Pancreas (tissue), 10 donors: ENCODE results near the gene ALX4. TPM values are rescaled to one million over a fixed set of nuclear protein-coding genes. Genes with fewer than 3 reads are reported as not detected.
A peak's percentile ranks its signal among the peaks of the same experiment; 100 is the strongest.

Experiments
- ATAC-seq, 4 donors: fragments of 200-7000 bp; cut with Tn5 transposase; one replicate each; pipeline versions ENCODE4 v1.8.0 to v1.9.1; 2020; ENCODE audit warnings: mild to moderate bottlenecking in 4 of 4, moderate library complexity in 4 of 4
- DNase-seq, 6 donors: peaks; one replicate each; pipeline ENCODE4 v3.0.0-alpha.2; 2020
- FAIRE-seq: peaks from 2 replicates; lab custom pipeline; 2012; peaks lifted over from hg19 to GRCh38; lab: Jason Lieb, UNC
- H3K27ac ChIP-seq, 4 donors: fragments of 200-600 bp; sonication (generic); 1 replicate in 3 of 4; 2 replicates in 1 of 4; pipeline versions ENCODE4 v1.5.0 to v1.8.0; 2020
- H3K27me3 ChIP-seq, 4 donors: fragments of 200-600 bp; one replicate each; pipeline ENCODE4 v1.8.0; 2021
- H3K36me3 ChIP-seq, 3 donors: fragments of 200-600 bp; sonication (generic) in 1 of 3; one replicate each; pipeline versions ENCODE4 v1.5.0 to v1.8.0; 2020 to 2021
- H3K4me1 ChIP-seq, 3 donors: fragments of 200-600 bp; one replicate each; pipeline ENCODE4 v1.8.0; 2021
- H3K4me3 ChIP-seq, 4 donors: fragments of 200-600 bp; sonication (generic) in 2 of 4; one replicate each; pipeline versions ENCODE4 v1.5.0 to v1.8.0; 2020 to 2021
- H3K9me3 ChIP-seq, 4 donors: fragments of 200-600 bp; one replicate each; pipeline ENCODE4 v1.8.0; 2021
- WGBS, 2 donors: extraction: QIAGEN DNeasy Blood & Tissue Kit; methylation state at CpG; one replicate each; pipeline ENCODE4 v1.1.7; 2013; 5-methylcytosine and 5-hydroxymethylcytosine counted together
- intact Hi-C, 3 donors: fragments of 100-400 bp; cut with DNase I; formaldehyde crosslinking; loops; one replicate each; pipeline versions ENCODE4 v1.11.1 to v1.14.2; 2022
- polyA plus RNA-seq, 2 donors: library from polyadenylated mRNA; stranded (reverse); fragments of 200-250 nt; gene quantifications; one replicate each; pipeline ENCODE4 v1.2.3, GENCODE V29; 2013
- total RNA-seq, 6 donors: library from RNA; stranded (reverse); fragmentation: NEBNext Ultra II Directional in 4 of 6; extraction: Animal tissue kit (Norgen Biotek cat#: 25700) in 4 of 6; gene quantifications; one replicate each; pipeline versions ENCODE4 v1.2.1 to v1.2.4, GENCODE V29; 2021 to 2023
- TF ChIP-seq, protein P1 (sequence below), 4 donors: fragments of 200-600 bp; sonication (generic) in 3 of 4; IDR thresholded peaks; one replicate each; pipeline versions ENCODE4 v1.5.0 to v1.8.0; 2021; ENCODE audit warnings: antibody characterized with exemption in 4 of 4
- donor health status: healthy with polysubstance abuse.
- donor health status: DM: no; HTN: no; CAD: no; lungs with moderate emphysema.
- donor health status: DM: no; HTN: no; CAD: no.
- donor health status: control.
- donor health status: control.
- donor health status: Bipolar disorder and iron deficiency.
- donor health status: DM: yes; HTN: yes; CAD: no.
- donor health status: DM: no; HTN: no; CAD: no.
- donor health status: DM: no; HTN: no; CAD: no.
- donor health status: DM: yes; HTN: yes; CAD: no.

Gene ALX4
- total and polyA plus RNA-seq, 8 donors, result 0.02 to 0.04 (median 0.03) TPM; not detected in 5

DNA sequence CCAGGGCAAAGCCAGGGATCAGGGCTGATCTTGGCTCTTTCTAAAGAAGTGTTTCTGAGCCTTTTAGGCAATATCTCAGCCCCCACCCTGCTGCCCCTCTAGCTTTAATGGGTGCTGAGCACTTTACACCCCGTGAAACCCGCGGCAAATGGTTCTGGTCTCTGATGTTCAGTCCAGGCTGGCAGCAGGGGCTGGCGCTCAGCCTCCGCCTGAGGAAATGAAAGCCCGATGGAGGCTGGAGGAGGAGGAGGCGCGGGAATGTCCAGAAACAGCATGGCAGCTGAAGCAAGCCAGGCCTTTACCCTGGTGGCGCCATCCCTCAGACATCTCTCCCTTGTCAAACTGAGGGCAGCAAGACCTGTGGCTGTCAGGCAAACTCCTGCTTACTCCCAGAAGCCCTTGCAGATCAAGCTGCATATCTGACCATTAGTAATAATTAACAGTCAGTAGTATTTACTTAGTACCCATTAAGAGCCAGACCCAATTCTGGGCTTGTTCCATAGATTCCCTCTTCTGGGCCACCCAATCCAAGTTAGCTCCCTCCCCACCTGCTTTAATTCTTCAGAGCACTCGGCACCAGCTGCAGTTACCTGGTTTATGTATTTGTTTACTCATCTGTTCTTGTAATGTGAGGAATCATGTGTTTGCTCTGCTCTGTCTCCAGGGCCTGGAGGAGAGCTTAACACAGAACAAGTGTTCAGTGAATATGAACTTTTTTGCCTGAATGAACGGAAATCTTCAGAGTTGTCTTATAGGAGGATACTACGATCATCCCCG, 15.0 kb upstream of the ALX4 start:
- 34 to 41% methylated on average over 13 of the region's 13 CpGs for WGBS, 2 donors
- peak; percentile 13 to 72 (median 55) for ATAC-seq
- intact Hi-C loops, result no loop called here
- peaks cover 0 to 15% (median 2%) of the 10 kb centered on the region in 4 donors for H3K27me3 ChIP-seq
- no peaks in the 10 kb centered on the region for H3K36me3 ChIP-seq
- no peak overlapping the region for H3K27ac ChIP-seq
- H3K4me3 ChIP-seq, result no peak overlapping the region
- no peak for FAIRE-seq
- peaks cover 0 to 8% (median 7%) of the 10 kb centered on the region in 3 donors for H3K4me1 ChIP-seq
- DNase-seq, result peak in 1 of 6 donors; percentile 49
- H3K9me3 ChIP-seq, result no peaks in the 10 kb centered on the region
- TF ChIP-seq, protein P1, sequence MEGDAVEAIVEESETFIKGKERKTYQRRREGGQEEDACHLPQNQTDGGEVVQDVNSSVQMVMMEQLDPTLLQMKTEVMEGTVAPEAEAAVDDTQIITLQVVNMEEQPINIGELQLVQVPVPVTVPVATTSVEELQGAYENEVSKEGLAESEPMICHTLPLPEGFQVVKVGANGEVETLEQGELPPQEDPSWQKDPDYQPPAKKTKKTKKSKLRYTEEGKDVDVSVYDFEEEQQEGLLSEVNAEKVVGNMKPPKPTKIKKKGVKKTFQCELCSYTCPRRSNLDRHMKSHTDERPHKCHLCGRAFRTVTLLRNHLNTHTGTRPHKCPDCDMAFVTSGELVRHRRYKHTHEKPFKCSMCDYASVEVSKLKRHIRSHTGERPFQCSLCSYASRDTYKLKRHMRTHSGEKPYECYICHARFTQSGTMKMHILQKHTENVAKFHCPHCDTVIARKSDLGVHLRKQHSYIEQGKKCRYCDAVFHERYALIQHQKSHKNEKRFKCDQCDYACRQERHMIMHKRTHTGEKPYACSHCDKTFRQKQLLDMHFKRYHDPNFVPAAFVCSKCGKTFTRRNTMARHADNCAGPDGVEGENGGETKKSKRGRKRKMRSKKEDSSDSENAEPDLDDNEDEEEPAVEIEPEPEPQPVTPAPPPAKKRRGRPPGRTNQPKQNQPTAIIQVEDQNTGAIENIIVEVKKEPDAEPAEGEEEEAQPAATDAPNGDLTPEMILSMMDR (IDR thresholded peaks at IDR 0.05), result no peak

DNA sequence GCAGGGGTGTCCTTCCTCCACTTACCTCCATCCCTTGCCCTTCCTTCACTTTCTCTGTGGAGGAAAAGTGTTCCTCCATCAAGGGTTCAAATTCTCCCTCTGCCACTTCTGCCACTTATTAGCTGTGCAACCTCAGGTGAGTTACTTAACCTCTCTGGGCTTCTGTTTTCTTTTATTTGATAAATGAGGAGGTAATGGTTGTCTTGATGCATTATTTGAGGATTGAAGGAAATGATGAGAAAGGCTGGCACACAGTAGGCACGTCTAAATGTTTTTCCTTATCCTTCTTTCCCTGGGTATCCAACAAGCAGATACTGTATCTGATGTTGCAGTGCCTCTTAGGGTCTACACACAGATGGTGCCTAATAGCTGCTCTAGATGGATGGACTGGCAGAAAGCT, 14.3 kb upstream of the ALX4 start:
- no peak for DNase-seq
- WGBS, 2 donors, result 17 to 25% methylated on average over 1 of the region's 1 CpG

DNA sequence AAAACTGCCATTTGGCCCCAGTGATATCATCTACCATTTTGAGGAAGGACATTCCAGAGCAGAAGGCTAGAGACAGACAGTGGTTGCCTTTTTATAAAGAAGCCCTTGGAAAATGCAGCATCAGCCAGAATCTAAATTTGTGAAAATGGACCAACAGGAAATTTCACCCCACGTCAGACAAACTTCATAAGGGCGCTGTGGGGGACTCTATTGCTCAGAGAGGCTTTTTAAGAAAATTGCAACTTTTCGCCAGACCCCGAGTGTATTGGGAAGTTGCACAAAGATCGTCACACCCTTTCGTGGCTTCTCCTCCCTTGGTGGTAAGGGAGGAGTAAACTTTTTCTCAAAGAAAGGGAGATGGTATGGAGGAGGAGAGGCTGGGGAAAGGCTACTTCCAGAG, 12.3 kb upstream of the ALX4 start:
- Histone ChIP-seq H3K9me3 (no peaks in the 10 kb centered on the region), H3K27me3 (peaks cover 0 to 24% (median 7%) of the 10 kb centered on the region in 4 donors), H3K36me3 (no peaks in the 10 kb centered on the region), H3K4me3 (no peak overlapping the region), H3K27ac (no peak overlapping the region), H3K4me1 (peaks cover 0 to 8% (median 7%) of the 10 kb centered on the region in 3 donors)
- ATAC-seq, result no peak
- TF ChIP-seq, protein P1 (IDR thresholded peaks at IDR 0.05), result no peak
- intact Hi-C loops, result no loop called here
- FAIRE-seq, result no peak
- 26 to 35% methylated on average over 6 of the region's 6 CpGs for WGBS, 2 donors
- DNase-seq, result no peak

More for the DNA sequence above, 14.3 kb upstream of the ALX4 start:
- H3K27me3 ChIP-seq, result peaks cover 0 to 17% (median 2%) of the 10 kb centered on the region in 4 donors
- intact Hi-C loops, result no loop called here
- ATAC-seq, result no peak
- peaks cover 0 to 8% (median 7%) of the 10 kb centered on the region in 3 donors for H3K4me1 ChIP-seq
- FAIRE-seq, result no peak
- H3K27ac ChIP-seq, result no peak overlapping the region
- TF ChIP-seq, protein P1 (IDR thresholded peaks at IDR 0.05), result no peak
- no peaks in the 10 kb centered on the region for H3K36me3 ChIP-seq
- no peak overlapping the region for H3K4me3 ChIP-seq
- H3K9me3 ChIP-seq, result no peaks in the 10 kb centered on the region

DNA sequence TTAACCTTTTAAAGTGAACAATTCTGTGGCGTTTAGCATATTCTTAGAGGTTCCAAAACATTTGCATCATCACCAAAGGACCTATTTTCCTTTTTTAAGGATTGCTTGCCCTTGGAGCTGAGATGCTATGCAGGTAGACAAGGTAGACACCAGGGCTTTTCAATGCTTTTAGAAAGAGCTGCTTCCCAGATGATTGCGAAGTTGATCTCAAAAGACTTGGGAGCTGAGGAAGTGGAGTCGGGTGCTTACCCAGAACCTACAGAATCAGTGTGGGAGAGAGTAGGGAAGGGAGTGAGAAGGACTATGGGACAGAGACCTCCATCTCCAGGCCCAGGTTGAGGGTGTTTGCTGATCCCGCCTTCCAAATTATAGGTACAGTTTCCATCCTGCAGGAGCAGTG, 11.1 kb upstream of the ALX4 start:
- H3K27ac ChIP-seq, result no peak overlapping the region
- no peaks in the 10 kb centered on the region for H3K36me3 ChIP-seq
- no peaks in the 10 kb centered on the region for H3K9me3 ChIP-seq
- 9 to 11% methylated on average over 4 of the region's 4 CpGs for WGBS, 2 donors
- H3K4me3 ChIP-seq, result no peak overlapping the region
- TF ChIP-seq, protein P1 (IDR thresholded peaks at IDR 0.05), result no peak
- FAIRE-seq (no peak), ATAC-seq (no peak), DNase-seq (no peak)
- intact Hi-C loops, result no loop called here
- H3K4me1 ChIP-seq, result peaks cover 7 to 12% (median 9%) of the 10 kb centered on the region in 3 donors
- peaks cover 0 to 33% (median 9%) of the 10 kb centered on the region in 4 donors for H3K27me3 ChIP-seq
